Glomerular visceral epithelial cell (primary cell): ENCODE measurements around the gene PIP5K1B.
"Not testable (repeated sequence)": the region's sequence is repeated elsewhere in the genome, so short reads cannot be mapped to it uniquely, and the experiment has no call there.

Experiments
- DNase-seq: peaks from one replicate; pipeline ENCODE4 v3.0.0-alpha.2; 2016; ENCODE audit errors: extremely low spot score

The PIP5K1B gene, protein sequence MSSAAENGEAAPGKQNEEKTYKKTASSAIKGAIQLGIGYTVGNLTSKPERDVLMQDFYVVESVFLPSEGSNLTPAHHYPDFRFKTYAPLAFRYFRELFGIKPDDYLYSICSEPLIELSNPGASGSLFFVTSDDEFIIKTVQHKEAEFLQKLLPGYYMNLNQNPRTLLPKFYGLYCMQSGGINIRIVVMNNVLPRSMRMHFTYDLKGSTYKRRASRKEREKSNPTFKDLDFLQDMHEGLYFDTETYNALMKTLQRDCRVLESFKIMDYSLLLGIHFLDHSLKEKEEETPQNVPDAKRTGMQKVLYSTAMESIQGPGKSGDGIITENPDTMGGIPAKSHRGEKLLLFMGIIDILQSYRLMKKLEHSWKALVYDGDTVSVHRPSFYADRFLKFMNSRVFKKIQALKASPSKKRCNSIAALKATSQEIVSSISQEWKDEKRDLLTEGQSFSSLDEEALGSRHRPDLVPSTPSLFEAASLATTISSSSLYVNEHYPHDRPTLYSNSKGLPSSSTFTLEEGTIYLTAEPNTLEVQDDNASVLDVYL

DNA sequence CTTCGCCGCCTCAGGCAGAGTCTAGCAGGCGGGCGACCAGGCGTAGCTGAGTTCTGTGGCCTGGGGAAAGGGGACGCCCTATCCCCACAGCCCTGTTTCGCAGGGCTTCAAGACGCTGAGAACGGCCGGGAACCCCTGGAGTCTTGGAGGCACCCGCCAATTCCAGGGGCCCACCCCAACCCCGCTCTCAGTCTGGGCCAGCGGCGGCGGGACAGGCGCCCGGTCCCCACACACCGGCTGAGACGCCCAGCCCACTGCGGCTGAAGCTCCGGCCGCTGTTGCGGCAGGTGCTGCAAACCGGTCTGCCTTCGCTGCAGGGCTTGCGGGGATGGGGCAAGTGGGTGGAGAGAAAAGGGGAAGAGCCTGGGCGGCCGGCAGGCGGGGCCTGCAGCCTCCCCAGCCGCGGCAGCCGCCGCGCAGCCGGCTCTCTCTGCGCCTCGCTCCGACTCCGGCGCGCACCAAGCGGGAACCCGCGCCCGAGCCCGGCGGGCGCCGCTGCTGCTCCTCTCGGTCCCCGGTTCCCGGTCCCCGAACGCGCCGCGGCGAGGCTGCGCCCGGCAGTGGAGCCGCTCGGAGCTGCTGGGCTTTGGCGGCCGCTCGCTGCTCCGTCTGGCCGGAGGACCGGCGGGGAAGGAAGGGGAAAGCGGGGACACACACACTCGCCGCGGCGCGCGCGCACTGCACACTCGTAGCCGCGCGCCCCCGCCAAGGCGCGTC, at the start of gene PIP5K1B:
Gene PIP5K1B (plus strand): TSS at position 427 of the 717 bp plus-strand sequence. CDS start 117,375 bp downstream, outside the sequence.
- peak; percentile 59 for DNase-seq

DNA sequence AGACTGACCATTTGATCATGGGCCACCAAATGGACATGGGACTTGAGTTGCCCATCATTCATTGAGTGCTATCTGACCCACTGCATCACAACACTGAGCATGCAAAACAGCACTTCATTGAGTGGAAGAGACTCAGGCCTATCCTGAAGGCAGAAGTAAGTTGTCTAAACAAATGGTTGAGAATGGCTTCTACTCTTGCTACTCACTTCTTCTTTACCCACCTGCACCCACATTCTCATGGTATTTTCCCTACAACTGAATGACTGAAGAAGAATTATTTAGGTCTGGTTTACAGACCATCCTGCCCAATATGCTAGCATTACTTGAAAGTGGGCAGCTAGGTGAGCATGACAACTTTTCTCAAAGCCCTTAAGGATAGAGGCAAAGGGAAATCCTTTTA, 41.0 kb upstream of the PIP5K1B start:
- no peak for DNase-seq

DNA sequence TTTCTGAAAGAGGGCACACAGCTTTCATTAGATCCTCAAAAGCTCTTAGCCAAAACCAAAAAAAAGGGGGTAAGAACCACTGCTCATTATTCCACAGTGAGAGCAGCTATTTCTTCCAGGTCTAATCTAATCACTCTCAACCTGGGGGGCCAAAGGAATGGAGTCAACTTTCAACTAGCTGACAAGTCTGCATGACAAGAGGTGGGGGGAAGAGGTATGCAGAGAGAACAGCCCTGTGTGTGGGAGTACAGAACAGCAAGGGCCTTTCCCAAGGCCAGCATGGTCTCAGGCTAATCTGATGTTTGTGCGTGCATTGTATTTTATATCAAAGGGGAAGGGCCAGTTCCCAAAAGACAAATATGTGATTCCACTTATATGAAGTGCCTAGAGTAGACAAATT, 36.9 kb upstream of the PIP5K1B start:
- DNase-seq, result no peak

DNA sequence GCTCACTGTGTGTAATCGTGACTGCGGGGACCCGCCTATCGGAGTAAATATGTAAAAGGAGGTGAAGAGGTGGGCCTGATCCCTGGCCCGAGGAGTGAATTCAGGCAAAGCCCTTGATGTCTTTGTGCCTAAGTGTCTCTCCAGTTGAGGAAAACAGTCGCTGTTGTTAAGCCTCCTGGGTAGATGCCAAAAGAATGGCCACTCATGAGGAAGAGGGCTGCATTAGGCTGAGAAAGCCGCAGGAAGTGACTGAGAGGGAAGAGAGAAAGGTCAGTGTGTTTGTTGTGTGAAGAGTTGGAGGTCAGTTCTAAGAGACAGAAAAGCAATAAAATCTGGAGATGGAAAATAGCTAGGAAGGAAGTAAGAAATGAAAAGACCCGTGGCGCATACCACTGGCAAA, 35.8 kb upstream of the PIP5K1B start:
- no peak for DNase-seq

DNA sequence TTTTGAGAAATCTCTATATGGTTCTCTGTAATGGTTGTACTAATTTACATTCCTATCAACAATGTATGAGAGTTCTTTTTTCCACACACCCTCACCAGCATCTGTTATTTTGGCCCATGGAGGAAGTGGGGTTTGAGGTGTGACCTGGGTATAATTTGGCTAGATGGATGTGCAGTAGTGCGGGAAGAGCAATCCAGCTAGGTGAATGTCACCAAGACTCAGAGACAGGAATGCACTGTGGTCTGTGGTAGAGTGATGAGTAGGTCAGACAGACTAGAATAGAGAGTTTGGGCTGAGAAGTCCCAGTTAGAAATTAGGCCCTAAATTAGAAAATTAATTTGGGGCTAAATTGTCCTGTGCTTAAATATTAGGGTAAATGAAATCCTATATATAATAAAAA, 32.8 kb upstream of the PIP5K1B start:
- no peak for DNase-seq

DNA sequence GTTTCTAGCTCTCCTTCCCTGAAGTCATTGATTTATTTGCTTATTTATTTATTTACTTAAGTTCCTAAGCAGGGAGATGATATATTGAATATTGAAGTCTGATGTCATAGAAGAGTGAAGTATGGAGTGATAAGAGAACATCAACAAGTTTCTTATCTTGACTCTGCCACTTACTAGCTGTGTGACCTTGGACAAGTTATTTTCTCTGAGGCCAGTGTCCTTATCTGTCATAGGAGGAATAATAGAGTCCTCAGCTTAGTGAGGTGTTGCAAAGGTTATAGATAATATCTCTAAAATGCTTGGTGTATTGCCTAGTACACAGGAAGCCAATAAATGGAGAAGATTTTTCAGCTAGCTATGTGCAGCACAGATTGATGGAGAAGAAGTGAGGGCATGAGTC, 32.4 kb upstream of the PIP5K1B start:
- DNase-seq, result no peak

DNA sequence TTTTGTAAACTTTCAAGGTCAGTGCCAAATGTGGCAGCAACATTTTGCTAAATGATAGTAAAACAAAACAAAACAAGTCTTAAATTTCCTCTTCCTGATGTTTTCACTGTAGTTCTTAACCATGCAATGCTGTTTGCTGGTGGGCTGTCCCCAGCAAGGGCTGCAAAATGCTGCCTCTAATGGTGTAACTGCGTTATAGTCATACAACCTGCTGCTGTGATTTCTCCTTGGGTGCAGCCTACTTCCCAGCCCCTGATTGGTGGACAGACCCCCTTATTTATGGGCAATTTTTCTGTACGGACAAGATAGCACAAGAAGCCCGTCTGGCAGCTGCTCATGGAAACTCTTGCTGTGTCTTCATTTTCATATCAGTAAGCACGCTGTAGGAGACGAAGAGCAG, 26.6 kb upstream of the PIP5K1B start:
- DNase-seq, result no peak

DNA sequence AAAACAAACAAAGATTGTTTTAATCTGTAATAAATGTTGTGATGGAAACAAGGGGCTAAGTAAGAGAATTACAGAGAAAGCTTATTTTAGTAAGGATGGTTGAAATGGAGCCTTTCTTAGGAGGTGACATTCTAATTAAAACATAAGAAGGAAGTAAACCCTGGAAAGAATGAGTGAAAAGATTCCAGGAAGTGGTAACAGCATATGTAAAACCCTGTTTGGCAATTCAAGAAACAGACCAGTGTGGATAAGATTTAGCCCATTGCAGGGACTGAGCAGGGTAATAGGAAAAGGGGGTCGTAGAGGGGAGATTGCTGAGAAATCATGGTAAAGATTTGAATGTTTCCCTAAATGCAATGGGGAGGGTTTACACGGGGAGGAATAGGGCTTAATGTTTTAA, 21.6 kb upstream of the PIP5K1B start:
- no peak for DNase-seq

DNA sequence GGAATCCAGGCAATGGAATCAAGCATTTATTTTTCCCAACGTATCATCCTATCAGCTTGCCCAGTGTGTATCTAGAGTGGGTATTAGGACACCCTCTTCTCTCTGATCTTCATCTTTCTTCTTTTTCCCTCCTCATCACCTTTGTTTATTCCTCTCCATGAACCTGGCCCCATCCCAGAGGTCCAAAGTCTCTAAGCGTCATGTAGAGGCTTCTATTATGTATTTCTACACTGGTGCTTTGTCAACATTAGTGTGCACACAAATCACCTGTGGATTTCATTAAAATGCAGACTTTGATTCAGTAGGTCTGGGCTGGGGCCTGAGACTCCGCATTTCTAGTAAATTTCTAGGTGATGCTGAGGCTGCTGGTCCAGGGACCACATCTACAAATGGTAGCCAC, 19.8 kb upstream of the PIP5K1B start:
- DNase-seq, result no peak

DNA sequence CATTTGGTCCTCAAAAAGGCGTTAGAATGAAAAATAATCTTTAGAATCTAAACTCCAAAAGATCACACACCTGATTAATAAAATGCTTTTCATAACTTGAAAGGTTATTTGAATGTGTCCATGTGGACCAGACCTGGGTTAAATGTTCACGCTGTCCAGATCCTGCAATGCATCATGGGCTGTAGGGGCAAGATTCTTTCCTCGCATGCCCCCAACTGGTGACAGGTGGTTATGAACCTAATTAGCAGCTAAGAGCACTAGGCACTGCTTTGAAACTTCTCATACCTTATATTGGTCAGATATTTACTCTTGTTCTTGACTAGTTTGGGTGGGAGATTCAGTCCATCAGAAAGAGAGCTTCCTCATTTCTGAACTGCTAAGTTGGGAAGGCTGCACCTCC, 19.3 kb upstream of the PIP5K1B start:
- peak; percentile 6 for DNase-seq

DNA sequence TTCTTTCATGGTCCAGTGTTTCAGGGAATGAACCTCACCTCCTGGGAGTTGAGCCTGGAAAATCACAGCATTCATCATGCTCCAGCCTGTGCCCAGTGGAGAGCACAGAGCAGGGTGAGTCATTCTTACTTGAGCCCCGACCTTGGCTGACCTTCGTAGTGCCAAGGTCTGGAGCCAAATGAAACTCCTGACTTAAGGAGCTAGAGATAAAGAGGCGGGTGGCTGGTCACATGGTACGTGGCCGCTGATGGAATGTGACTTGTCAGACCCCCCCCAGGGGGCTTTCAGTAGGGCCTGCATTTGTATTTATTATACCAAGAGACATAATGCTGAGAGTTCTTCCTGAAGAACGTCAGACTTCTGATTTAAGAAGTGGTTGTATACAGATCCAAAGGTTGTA, 15.0 kb upstream of the PIP5K1B start:
- no peak for DNase-seq

DNA sequence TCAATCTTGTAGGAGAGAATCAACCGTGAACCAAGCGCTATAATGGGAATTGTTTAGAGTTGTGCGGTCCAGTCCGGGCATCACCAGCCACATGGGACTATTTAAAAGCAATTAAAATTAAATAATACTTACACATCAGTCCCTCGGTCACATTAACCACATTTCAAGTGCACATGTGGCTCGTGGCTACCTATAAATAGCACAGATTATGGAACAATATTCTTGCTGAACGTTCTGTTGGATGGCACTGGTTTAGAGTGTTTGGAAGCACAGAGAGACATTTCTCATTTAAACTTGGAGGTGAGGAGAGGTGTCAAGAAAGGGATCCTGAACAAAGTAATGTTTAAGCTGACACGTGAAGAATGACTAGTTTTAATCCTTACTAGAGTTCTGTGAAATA, 12.5 kb upstream of the PIP5K1B start:
- DNase-seq, result no peak

DNA sequence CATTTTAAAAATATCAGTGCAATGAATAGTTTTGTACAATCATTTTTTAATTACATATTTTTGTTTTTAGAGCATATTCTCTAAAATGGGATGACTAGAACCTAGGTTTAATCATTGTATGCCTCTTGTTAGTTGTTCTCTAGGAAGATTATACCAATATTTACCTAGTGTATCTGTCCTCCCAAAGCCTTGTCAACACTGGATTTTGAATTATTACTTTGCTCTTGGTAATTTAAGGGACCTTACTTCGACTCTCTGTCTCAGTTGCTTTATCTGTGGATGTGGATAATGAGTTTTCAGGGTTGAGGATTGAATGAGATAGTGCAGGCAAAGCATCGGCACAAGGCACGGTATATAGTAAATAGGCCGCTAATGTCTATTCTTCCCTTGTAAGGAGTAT, 10.9 kb upstream of the PIP5K1B start:
- no peak for DNase-seq

DNA sequence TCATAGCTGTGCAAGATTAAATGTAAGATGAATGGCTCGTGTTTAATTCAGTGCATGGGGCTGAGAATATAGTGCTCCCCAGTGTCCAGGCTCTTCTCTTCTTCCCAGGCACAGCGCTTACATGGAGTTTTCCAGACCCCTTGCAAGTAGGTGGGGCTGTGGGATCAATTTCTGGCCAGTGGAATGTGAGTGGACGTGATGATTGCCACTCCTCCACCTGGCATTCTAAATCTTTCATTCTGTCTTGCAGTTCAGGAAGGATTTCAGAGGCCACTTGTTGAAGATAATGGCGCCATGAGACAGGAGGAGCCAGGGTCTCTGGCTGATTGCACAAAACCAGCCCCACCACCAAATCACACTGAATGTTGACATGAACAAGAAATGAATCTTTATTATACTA, 7.2 kb upstream of the PIP5K1B start:
- DNase-seq, result no peak

DNA sequence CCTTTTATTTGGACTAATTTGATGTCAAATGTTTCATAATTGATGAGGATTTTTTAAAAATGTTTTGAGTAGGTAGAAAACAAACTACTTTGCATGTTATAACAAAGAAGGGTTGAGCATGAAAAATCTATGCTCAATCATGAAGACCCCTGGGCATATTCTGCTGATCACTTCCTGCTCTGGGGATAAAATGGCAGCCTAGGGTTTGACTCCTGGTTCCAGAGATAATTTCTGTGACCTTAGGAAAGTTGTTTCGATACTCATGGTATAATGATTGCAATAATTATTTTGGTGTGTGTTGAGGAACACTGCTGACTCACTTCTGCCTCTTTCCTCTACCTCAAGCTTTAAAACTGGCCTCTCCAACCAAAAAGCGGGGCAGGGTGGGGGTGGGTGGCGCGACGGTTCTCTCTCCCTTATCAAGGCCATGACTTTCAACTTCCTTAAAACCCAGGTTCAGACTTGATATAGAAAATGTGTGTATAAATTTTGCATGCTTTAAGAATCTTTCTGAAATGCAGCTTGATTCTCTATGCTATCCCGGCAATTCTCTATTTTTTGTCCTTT, 6.0 kb upstream of the PIP5K1B start:
- no peak for DNase-seq

DNA sequence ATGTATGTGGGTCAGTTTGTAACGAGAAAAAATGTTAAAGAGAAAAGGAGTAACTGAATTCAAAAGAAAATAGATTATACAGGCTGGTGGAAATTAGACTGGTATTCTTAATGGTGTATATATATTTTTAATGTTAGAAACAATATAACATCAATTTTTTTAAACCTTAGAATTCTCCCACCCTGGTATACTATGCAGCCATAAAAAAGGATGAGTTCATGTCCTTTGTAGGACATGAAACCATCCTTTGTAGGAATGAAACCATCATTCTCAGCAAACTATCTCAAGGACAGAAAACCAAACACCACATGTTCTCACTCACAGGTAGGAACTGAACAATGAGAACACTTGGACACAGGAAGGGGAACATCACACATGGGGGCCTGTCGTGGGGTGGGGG, 5.4 kb upstream of the PIP5K1B start:
- not testable (repeated sequence) for DNase-seq

DNA sequence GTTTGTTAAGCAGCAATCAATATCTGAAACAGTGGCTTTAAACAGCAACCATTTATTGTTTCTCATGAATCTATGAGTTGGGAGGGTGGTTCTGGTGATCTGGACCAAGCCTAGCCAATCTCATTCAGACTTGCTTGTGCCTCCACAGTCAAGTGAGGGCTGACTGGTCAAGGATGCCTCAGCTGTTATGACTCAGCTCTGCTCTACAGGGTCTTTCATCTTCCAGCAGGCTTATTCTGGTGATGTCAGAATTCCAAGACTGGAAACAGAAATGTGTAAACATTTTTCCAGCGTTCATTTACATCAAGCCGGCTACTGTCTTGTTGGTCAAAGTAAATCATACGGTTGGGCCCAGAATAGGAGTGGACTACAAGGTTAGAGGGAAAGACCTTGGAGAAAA, 2.5 kb upstream of the PIP5K1B start:
- no peak for DNase-seq

DNA sequence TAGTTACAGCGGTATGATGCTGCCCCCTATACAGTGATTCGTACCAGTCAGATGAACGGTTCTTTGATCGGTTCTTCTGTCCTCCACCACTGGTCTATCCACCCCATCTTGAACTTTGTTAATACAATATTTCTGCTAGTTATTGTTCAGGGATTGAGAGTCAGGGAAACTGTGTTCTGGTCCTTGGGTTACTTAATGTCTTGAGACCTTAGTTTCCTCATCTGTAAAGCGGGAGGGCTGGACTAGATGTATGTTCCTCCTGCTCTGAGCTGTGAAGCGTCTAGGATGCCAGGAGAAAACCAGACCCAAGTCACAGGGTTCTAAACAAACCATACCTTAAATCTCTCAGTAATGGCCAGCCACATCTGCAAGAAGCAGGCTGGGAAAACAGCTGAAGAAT, 1.4 kb upstream of the PIP5K1B start:
- DNase-seq, result no peak

DNA sequence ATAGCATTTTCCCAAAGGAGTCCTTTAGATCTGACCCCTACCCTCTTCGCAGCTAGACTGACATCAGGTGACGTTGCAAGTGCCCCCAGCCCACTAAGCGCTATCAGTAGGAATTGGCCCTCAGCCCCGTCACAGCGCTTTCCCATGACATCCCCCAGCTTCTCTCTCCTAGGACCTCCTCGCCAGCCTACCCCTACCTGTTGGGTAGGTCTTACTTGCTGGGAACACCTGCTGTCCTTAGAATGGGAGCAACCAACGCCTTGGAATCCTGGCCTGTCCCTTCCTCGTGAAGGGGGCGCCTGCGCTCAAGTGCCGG, 584 bp upstream of the PIP5K1B start:
- DNase-seq, result no peak

DNA sequence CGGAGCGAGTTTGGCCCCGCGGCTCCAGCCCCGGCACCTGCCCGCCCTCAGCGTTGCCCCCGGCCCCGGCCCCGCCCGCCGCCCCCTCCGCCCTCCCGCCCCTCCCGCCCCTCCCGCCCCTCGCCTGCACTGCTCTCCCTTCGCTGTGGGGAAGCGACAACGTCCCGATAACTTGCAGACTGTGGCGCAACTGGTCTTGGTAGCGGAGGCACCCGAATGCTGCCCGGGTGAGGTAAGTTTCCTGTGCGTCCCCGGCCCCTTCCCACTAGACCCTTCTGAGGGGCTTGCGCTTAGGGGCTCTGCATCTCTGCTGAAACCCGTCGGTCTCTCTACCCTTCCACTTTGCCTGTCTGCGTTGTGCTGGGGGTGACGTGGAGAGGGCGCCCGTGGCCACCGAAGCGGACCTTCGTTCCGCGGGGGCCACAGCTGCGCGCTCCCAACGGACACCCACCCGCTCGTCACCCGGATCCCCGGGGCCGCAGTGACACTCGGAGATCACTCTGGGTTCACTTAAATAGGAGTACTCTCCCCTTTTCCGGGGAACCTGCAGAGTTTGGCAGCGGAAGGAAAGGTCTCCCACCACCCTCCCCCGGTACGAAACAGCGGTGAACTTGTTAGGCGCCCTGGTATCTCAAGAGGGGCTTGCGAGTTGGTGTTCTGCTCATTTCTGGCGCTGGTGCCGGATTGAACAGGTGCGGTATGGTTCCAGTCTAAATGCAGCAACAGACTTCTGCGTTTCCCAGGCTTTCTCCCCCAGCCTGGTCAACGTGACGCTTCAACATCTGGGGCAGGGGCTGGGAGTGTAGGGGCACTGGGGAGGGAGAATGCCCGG, 707 bp downstream of the PIP5K1B start:
- no peak for DNase-seq

DNA sequence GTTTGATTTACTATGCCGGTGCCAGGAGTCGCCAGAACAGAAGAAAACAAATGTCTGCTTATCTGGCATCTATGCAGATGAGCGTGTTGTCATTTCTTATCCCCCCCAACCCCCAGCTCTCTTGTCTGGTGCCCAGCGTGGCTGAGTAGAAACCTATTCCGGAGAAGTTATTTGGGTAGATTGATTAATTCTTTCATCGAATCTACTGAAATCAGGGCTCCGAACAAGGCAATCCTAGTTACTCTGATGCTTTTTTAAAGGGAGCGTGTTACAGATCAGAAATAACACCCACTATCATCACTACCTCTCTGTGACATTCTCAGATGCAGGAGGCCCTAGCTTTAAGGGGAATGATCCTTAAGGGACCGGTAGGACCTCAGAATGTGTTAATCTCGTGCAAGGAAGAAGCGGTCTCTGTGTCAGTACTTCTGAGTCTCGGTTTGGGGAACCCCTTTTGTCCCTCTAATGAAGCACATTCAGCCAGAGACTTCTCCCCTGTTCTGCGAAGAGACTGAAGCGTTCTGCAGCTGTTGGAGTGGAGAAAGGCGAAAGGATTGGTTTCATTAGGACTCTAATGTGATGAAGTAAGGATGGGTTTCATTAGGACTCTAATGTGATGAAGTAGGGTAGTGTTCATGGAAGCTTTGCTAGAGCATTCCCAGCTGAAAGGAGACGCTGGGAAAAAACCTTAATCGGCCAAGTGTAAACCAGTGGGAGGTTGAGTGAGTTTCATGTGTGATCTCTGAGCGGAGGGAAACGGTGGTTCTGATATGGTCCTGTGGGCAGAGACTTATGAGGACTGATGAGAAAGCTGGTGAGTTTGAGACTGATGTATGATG, 1.5 kb downstream of the PIP5K1B start:
- DNase-seq, result no peak
